Measurements from ENCODE around the gene IPO4. TPM values are rescaled to one million over a fixed set of nuclear protein-coding genes. Genes with fewer than 3 reads are reported as not detected.
"Not testable (repeated sequence)": the region's sequence is repeated elsewhere in the genome, so short reads cannot be mapped to it uniquely, and the experiment has no call there.

Gene IPO4
- total RNA-seq: 46.3 TPM
- long read RNA-seq, transcript IPO4-201 (30 exons, 3,646 nt): major isoform, 21 of 35 reads
- long read RNA-seq, partial matches to known transcripts: 0 of 35 reads
- long read RNA-seq, other reads (novel, unspliced or antisense): 14 of 35 reads

GRCh38 chr14:24188251-24189058 lies at the start of gene IPO4:
TSS of gene IPO4 (minus strand) at chr14:24188816. CDS start at chr14:24188787, 29 bp downstream.
- DNase-seq (ENCODE audit: low spot score): peak; percentile 96

- peak; percentile 55 for DNase-seq (ENCODE audit: low spot score)
Observed at GRCh38 chr14:24238123-24238522, 49.5 kb upstream of the IPO4 start.

GRCh38 chr14:24237463-24237955 lies 48.9 kb upstream of the IPO4 start:
- peak; percentile 62 for DNase-seq (ENCODE audit: low spot score)

GRCh38 chr14:24236689-24237462 lies 48.3 kb upstream of the IPO4 start:
- DNase-seq (ENCODE audit: low spot score): peak; percentile 37

- no peak for DNase-seq (ENCODE audit: low spot score)
Observed at GRCh38 chr14:24235804-24236688, 47.4 kb upstream of the IPO4 start.

GRCh38 chr14:24234095-24235005 lies 45.7 kb upstream of the IPO4 start:
- DNase-seq (ENCODE audit: low spot score): no peak

GRCh38 chr14:24233538-24233866 lies 44.9 kb upstream of the IPO4 start:
- DNase-seq (ENCODE audit: low spot score): peak; percentile 55

- peak; percentile 71 for DNase-seq (ENCODE audit: low spot score)
Observed at GRCh38 chr14:24232645-24233537, 44.3 kb upstream of the IPO4 start, which contains the start of gene GMPR2. TSS of gene GMPR2 (plus strand) at chr14:24232929. CDS start at chr14:24233254, 325 bp downstream.

- peak; percentile 96 for DNase-seq (ENCODE audit: low spot score)
Observed at GRCh38 chr14:24232121-24232644, 43.6 kb upstream of the IPO4 start, which contains the start of gene NEDD8. TSS of gene NEDD8 (minus strand) at chr14:24232367. CDS start at chr14:24232267, 100 bp downstream.

GRCh38 chr14:24231263-24232120 lies 42.9 kb upstream of the IPO4 start:
- peak; percentile 71 for DNase-seq (ENCODE audit: low spot score)

- no peak for DNase-seq (ENCODE audit: low spot score)
Observed at GRCh38 chr14:24228902-24229301, 40.3 kb upstream of the IPO4 start.

GRCh38 chr14:24226473-24226872 lies 37.9 kb upstream of the IPO4 start:
- no peak for DNase-seq (ENCODE audit: low spot score)

- DNase-seq (ENCODE audit: low spot score): peak; percentile 12
Observed at GRCh38 chr14:24224618-24225071, 36.0 kb upstream of the IPO4 start.

- DNase-seq (ENCODE audit: low spot score): peak; percentile 28
Observed at GRCh38 chr14:24222987-24223386, 34.4 kb upstream of the IPO4 start.

- no peak for DNase-seq (ENCODE audit: low spot score)
Observed at GRCh38 chr14:24219521-24219920, 30.9 kb upstream of the IPO4 start.

- DNase-seq (ENCODE audit: low spot score): no peak
Observed at GRCh38 chr14:24219080-24219479, 30.5 kb upstream of the IPO4 start.

GRCh38 chr14:24216876-24217275 lies 28.3 kb upstream of the IPO4 start:
- not testable (repeated sequence) for DNase-seq (ENCODE audit: low spot score)

All from mesenteric fat pad (tissue), 1 donor.